Keratinocyte (primary cell): ENCODE results near the gene TBC1D13. TPM values are rescaled to one million over a fixed set of nuclear protein-coding genes. Genes with fewer than 3 reads are reported as not detected.
"Not testable (repeated sequence)": the region's sequence is repeated elsewhere in the genome, so short reads cannot be mapped to it uniquely, and the experiment has no call there.

Experiments used
- DNase-seq: peaks from one replicate; pipeline ENCODE4 v3.0.0-alpha.2; 2011; ENCODE audit warnings: low read depth, missing footprints, low spot score
- FAIRE-seq: peaks from 2 replicates; lab custom pipeline; 2011; peaks lifted over from hg19 to GRCh38; lab: Jason Lieb, UNC
- H2AFZ ChIP-seq: 2 replicates; pipeline ENCODE4 v1.6.0; 2012; ENCODE audit warnings: low read length, control low read depth, inconsistent platforms; ENCODE audit not compliant: control insufficient read depth
- H3K27ac ChIP-seq: 2 replicates; pipeline ENCODE4 v1.5.1; 2011; ENCODE audit warnings: low read length; ENCODE audit not compliant: control insufficient read depth, insufficient read depth
- H3K27me3 ChIP-seq: 3 replicates; pipeline ENCODE4 v1.6.0; 2011; ENCODE audit warnings: low read length; ENCODE audit not compliant: control insufficient read depth, insufficient read depth; ENCODE audit errors: extremely low read depth
- H3K36me3 ChIP-seq, 2 experiments: 2 replicates in 1 of 2; 3 replicates in 1 of 2; pipeline ENCODE4 v1.5.1; 2011; ENCODE audit warnings: low read length in 2 of 2, mild to moderate bottlenecking in 1 of 2; ENCODE audit not compliant: control insufficient read depth in 2 of 2, insufficient read depth in 2 of 2; ENCODE audit errors: extremely low read depth in 1 of 2
- H3K4me1 ChIP-seq: 3 replicates; pipeline ENCODE4 v1.5.1; 2011; ENCODE audit warnings: low read length; ENCODE audit not compliant: control insufficient read depth, insufficient read depth; ENCODE audit errors: extremely low read depth
- H3K4me2 ChIP-seq: 3 replicates; pipeline ENCODE4 v1.6.0; 2011; ENCODE audit warnings: low read depth, low read length; ENCODE audit not compliant: control insufficient read depth, insufficient read depth; ENCODE audit errors: extremely low read depth
- H3K4me3 ChIP-seq, 3 experiments: fragments of 200-600 bp in 1 of 3; sonication (generic) in 1 of 3; 2 replicates in 2 of 3; 3 replicates in 1 of 3; pipeline ENCODE4 v1.5.1; 2011 to 2016; ENCODE audit warnings: low read length in 3 of 3, mild to moderate bottlenecking in 3 of 3, control low read depth in 2 of 3, inconsistent platforms in 1 of 3, low read depth in 1 of 3, mixed read lengths in 1 of 3, mixed run types in 1 of 3, moderate library complexity in 1 of 3; ENCODE audit not compliant: control insufficient read depth in 2 of 3, insufficient read depth in 2 of 3; ENCODE audit errors: extremely low read depth in 1 of 3
- H3K79me2 ChIP-seq: 2 replicates; pipeline ENCODE4 v1.6.0; 2012; ENCODE audit warnings: low read length; ENCODE audit not compliant: control insufficient read depth, insufficient read depth
- H3K9ac ChIP-seq: 3 replicates; pipeline ENCODE4 v1.6.0; 2011; ENCODE audit warnings: low read length; ENCODE audit not compliant: control insufficient read depth, insufficient read depth; ENCODE audit errors: extremely low read depth
- H3K9me1 ChIP-seq: 3 replicates; pipeline ENCODE4 v1.6.0; 2011; ENCODE audit warnings: low read length; ENCODE audit not compliant: control insufficient read depth, insufficient read depth; ENCODE audit errors: extremely low read depth
- H3K9me3 ChIP-seq: 2 replicates; pipeline ENCODE4 v1.5.1; 2012; ENCODE audit warnings: low read depth, low read length; ENCODE audit not compliant: control insufficient read depth
- H4K20me1 ChIP-seq: 3 replicates; pipeline ENCODE4 v1.6.0; 2011; ENCODE audit warnings: low read length; ENCODE audit not compliant: control insufficient read depth, insufficient read depth; ENCODE audit errors: extremely low read depth
- EZH2 ChIP-seq: IDR thresholded peaks from one replicate; pipeline ENCODE4 v1.6.1; 2012; ENCODE audit warnings: inconsistent platforms, mild to moderate bottlenecking, low read length, moderate library complexity
- dilution Hi-C: fragments of 300-500 bp; cut with MboI; formaldehyde crosslinking; loops from one replicate; pipeline ENCODE4 v1.7.0; 2020; ENCODE audit warnings: low sequenced_read_pairs; ENCODE audit not compliant: extremely low pct_ligation_motif_present
- polyA plus RNA-seq, 5 experiments: library from polyadenylated mRNA; depleted of rRNA in 3 of 5; stranded (reverse) in 3 of 5; stranded (forward) in 1 of 5; unstranded in 1 of 5; fragments of >200 nt; gene quantifications; 1 replicate in 1 of 5; 2 replicates in 3 of 5; 3 replicates in 1 of 5; pipeline versions ENCODE4 v1.2.1 to v1.2.3, GENCODE V29; 2011 to 2012; ENCODE audit warnings: missing spikeins in 2 of 5, low read depth in 1 of 5, low replicate concordance in 1 of 5
- TF ChIP-seq, protein P1 (sequence below), 3 experiments: IDR thresholded peaks in 1 of 3; conservative IDR thresholded peaks in 1 of 3; optimal IDR thresholded peaks in 1 of 3; 2 replicates in 2 of 3; 3 replicates in 1 of 3; pipeline versions ENCODE3 to v1.5.1; 2011; ENCODE audit warnings: low read length in 3 of 3, mild to moderate bottlenecking in 3 of 3, moderate library complexity in 2 of 3, control low read depth in 1 of 3, inconsistent platforms in 1 of 3; ENCODE audit not compliant: insufficient read depth in 2 of 3; ENCODE audit errors: extremely low read depth in 1 of 3

The TBC1D13 gene
- polyA plus RNA-seq, 1 donor (not counting 4 experiments of a cell fraction or from before 2014, with no cell fraction given), result 12.8 TPM

DNA sequence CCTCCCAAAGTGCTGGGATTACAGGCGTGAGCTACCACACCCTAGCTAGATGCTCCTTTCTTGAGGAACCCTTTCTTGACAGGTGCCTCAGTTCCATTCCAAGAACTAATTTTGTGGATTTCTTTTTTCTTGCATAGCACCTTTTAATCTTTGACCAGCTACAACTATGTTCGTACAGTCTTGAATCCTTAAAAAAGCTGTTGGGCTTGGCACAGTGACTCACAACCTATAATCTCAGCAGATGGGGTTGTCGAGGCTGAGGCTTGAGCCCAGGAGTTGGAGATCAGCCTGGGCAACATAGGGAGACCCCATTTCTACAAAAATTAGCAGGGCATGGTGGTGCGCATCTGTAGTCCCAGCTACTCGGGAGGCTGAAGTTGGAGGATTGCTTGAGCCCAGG, 14.0 kb upstream of the TBC1D13 start:
- H2AFZ ChIP-seq, result no peak overlapping the region
- FAIRE-seq (no peak), DNase-seq (no peak)
- no peak overlapping the region for H3K27ac ChIP-seq
- H3K27me3 ChIP-seq, result no peaks in the 10 kb centered on the region
- H3K79me2 ChIP-seq, result peaks cover 14% of the 10 kb centered on the region
- peaks cover 0 to 1% of the 10 kb centered on the region in 2 experiments for H3K36me3 ChIP-seq
- H3K4me2 ChIP-seq, result no peak overlapping the region
- H3K9ac ChIP-seq, result no peak overlapping the region
- TF ChIP-seq, protein P1, sequence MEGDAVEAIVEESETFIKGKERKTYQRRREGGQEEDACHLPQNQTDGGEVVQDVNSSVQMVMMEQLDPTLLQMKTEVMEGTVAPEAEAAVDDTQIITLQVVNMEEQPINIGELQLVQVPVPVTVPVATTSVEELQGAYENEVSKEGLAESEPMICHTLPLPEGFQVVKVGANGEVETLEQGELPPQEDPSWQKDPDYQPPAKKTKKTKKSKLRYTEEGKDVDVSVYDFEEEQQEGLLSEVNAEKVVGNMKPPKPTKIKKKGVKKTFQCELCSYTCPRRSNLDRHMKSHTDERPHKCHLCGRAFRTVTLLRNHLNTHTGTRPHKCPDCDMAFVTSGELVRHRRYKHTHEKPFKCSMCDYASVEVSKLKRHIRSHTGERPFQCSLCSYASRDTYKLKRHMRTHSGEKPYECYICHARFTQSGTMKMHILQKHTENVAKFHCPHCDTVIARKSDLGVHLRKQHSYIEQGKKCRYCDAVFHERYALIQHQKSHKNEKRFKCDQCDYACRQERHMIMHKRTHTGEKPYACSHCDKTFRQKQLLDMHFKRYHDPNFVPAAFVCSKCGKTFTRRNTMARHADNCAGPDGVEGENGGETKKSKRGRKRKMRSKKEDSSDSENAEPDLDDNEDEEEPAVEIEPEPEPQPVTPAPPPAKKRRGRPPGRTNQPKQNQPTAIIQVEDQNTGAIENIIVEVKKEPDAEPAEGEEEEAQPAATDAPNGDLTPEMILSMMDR (optimal IDR thresholded peaks at IDR 0.05 in 1 of 3, IDR thresholded peaks at IDR 0.05 in 1 of 3, conservative IDR thresholded peaks at IDR 0.05 in 1 of 3; ENCODE audit: extremely low read depth in 1 of 3, insufficient read depth in 2 of 3, low read length in 3 of 3), result no peak
- TF ChIP-seq EZH2, result no peak
- H3K9me3 ChIP-seq, result no peaks in the 10 kb centered on the region
- H3K9me1 ChIP-seq, result no peaks in the 10 kb centered on the region
- H3K4me3 ChIP-seq, result no peak overlapping the region
- dilution Hi-C loops, result no loop called here
- H3K4me1 ChIP-seq, result peaks cover 8% of the 10 kb centered on the region
- H4K20me1 ChIP-seq, result no peaks in the 10 kb centered on the region

DNA sequence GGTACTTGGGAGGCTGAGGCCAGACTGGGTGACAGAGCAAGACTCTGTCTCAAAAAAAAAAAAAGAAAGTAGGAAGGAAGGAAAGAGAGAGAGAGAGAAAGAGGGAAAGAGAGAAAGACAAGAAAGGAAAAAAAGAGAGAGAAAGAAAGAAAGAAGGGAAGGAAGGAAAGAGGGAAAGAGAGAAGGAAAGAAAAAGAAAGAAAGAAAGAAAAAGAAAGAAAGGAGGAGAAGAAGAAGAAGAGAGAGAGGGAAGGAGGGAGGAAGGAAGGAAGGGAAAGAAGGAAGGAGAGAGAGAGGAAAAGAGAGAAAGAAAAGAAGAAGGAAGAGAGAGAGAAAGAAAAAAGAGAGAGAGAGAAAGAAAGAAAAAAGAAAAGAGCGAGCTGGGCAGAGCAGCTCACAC, 12.2 kb upstream of the TBC1D13 start:
- TF ChIP-seq, protein P1 (optimal IDR thresholded peaks at IDR 0.05 in 1 of 3, IDR thresholded peaks at IDR 0.05 in 1 of 3, conservative IDR thresholded peaks at IDR 0.05 in 1 of 3; ENCODE audit: extremely low read depth in 1 of 3, insufficient read depth in 2 of 3, low read length in 3 of 3), result no peak
- TF ChIP-seq EZH2, result no peak
- FAIRE-seq, result no peak

GRCh38 chr9:128780093-128780492, 7.0 kb upstream of the TBC1D13 start:
- H3K79me2 ChIP-seq, DNase-seq, H3K36me3 ChIP-seq, H4K20me1 ChIP-seq, H2AFZ ChIP-seq, H3K27ac ChIP-seq, H3K9ac ChIP-seq, H3K4me3 ChIP-seq, H3K9me1 ChIP-seq, H3K27me3 ChIP-seq, H3K9me3 ChIP-seq, H3K4me1 ChIP-seq, dilution Hi-C loops, FAIRE-seq, H3K4me2 ChIP-seq: not testable (repeated sequence)

More for the DNA sequence above, 12.2 kb upstream of the TBC1D13 start:
- no peak for DNase-seq
- Histone ChIP-seq H3K9me1 (no peaks in the 10 kb centered on the region), H3K4me3 (no peak overlapping the region), H3K4me1 (peaks cover 8% of the 10 kb centered on the region), H3K9me3 (no peaks in the 10 kb centered on the region), H3K27me3 (no peaks in the 10 kb centered on the region), H3K27ac (no peak overlapping the region), H3K9ac (no peak overlapping the region), H3K4me2 (no peak overlapping the region), H3K36me3 (no peaks in the 10 kb centered on the region), H2AFZ (no peak overlapping the region), H4K20me1 (no peaks in the 10 kb centered on the region), H3K79me2 (peaks cover 8% of the 10 kb centered on the region)
- dilution Hi-C loops, result no loop called here
